ENCODE measurements around the gene ROR2.

Gene ROR2

DNA sequence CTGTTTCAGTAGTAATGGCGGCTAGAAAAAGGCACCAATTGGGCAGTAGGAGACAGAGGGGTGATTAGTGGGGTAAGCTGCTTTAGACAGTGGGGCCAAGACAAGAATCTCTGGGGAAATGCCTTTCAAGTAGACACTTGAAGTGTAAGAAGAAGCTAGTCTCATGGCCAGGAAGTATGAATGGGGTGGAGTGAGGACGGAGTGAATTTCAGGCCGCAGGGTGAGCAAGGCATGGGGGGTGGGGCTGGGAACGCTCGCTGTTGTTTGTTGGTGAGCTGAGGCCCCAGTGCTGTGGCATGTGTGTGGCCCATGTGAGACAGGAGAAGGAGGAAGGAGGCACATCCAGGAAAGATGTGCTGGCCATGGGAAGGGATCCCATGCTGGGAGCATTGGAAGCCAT is 377.2 kb downstream of the ROR2 start:
- Histone ChIP-seq H3K4me1 (ENCODE audit: control insufficient read depth, low read depth, low read length) (peaks cover 4% of the 10 kb centered on the region), H3K9ac (ENCODE audit: low read length) (no peak overlapping the region), H3K18ac (ENCODE audit: low read length) (no peak overlapping the region), H2AK5ac (ENCODE audit: low read length) (no peak overlapping the region), H3K27me3 (ENCODE audit: insufficient read depth, low read length, poor library complexity) (no peaks in the 10 kb centered on the region), H2BK120ac (ENCODE audit: low read depth, low read length) (no peak overlapping the region), H3K27ac (ENCODE audit: low read depth, low read length) (no peak overlapping the region), H3K4me2 (ENCODE audit: low read length) (no peak overlapping the region), H3K36me3 (ENCODE audit: control insufficient read depth, insufficient read depth, low read length) (no peaks in the 10 kb centered on the region), H3K4ac (ENCODE audit: low read depth, low read length) (no peak overlapping the region), H4K8ac (ENCODE audit: low read depth, low read length) (no peak overlapping the region), H3K79me2 (ENCODE audit: control insufficient read depth, insufficient read depth, low read length) (no peaks in the 10 kb centered on the region), H3K23ac (ENCODE audit: low read length) (no peak overlapping the region), H2BK15ac (replicated peaks; ENCODE audit: low read depth) (no peak overlapping the region), H3K4me3 (ENCODE audit: low read length) (no peak overlapping the region), H2BK5ac (ENCODE audit: low read length) (no peak overlapping the region), H4K5ac (ENCODE audit: low read length) (no peak overlapping the region), H3K56ac (ENCODE audit: low read length) (peak overlapping the region; percentile 19), H3K79me1 (ENCODE audit: low read length) (no peaks in the 10 kb centered on the region)
- no CpG with 5 or more reads among the region's 5 CpGs for WGBS (ENCODE audit: extremely low coverage, insufficient coverage, low lambda C conversion rate)
- no peak for DNase-seq

DNA sequence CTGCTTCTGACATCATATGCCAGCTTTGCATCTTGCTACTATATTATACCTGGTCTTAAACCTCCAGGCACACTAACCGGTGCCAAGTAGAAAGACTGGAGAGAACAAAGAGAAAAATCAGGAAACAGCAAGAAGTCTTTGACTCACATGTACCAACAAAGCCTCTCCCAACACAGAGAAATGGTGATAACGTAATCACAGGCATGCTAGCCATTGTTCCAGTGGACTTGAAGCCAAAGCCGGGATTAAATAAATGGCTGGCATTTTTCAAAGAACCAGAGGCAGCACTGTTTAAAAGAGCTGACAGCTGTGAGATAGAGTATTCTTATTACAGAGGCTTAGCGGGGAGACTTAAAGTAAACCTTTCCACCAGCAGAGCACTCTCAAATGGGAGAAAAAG is 378.0 kb downstream of the ROR2 start:
- H3K79me2 ChIP-seq (ENCODE audit: control insufficient read depth, insufficient read depth, low read length): no peaks in the 10 kb centered on the region
- no peak overlapping the region for H2AK5ac ChIP-seq (ENCODE audit: low read length)
- no peak overlapping the region for H3K56ac ChIP-seq (ENCODE audit: low read length)
- no peak overlapping the region for H3K27ac ChIP-seq (ENCODE audit: low read depth, low read length)
- peak; percentile 66 for DNase-seq
- no peak overlapping the region for H3K18ac ChIP-seq (ENCODE audit: low read length)
- no peaks in the 10 kb centered on the region for H3K36me3 ChIP-seq (ENCODE audit: control insufficient read depth, insufficient read depth, low read length)
- H3K4me1 ChIP-seq (ENCODE audit: control insufficient read depth, low read depth, low read length): peaks cover 2% of the 10 kb centered on the region
- no peaks in the 10 kb centered on the region for H3K27me3 ChIP-seq (ENCODE audit: insufficient read depth, low read length, poor library complexity)
- no peak overlapping the region for H3K9ac ChIP-seq (ENCODE audit: low read length)
- no peak overlapping the region for H3K4me2 ChIP-seq (ENCODE audit: low read length)
- H3K23ac ChIP-seq (ENCODE audit: low read length): no peak overlapping the region
- no peak overlapping the region for H2BK5ac ChIP-seq (ENCODE audit: low read length)
- H2BK120ac ChIP-seq (ENCODE audit: low read depth, low read length): no peak overlapping the region
- no CpG with 5 or more reads among the region's 4 CpGs for WGBS (ENCODE audit: extremely low coverage, insufficient coverage, low lambda C conversion rate)
- H4K8ac ChIP-seq (ENCODE audit: low read depth, low read length): no peak overlapping the region
- no peaks in the 10 kb centered on the region for H3K79me1 ChIP-seq (ENCODE audit: low read length)
- no peak overlapping the region for H2BK15ac ChIP-seq (replicated peaks; ENCODE audit: low read depth)
- no peak overlapping the region for H4K5ac ChIP-seq (ENCODE audit: low read length)
- H3K4me3 ChIP-seq (ENCODE audit: low read length): no peak overlapping the region
- no peak overlapping the region for H3K4ac ChIP-seq (ENCODE audit: low read depth, low read length)

DNA sequence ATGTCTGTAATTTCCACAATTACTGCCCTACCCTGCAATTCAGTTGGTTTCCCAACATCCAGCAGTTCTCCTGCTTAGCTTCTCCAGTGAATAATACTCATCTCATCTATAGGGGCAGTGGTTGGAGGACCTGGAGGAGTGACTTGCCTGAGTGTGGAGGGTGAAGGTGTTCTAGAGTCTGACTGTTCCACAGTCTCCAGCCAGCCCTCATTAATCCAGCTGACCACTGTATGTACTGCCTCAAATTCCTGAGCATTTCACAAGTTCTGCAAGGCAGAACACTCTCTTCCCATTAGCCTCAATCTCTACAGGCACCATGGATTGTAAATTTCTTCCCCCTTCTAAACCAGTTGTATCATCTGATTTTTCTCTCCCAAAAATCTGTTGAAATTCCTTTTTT is 379.0 kb downstream of the ROR2 start:
- H3K27me3 ChIP-seq (ENCODE audit: insufficient read depth, low read length, poor library complexity): no peaks in the 10 kb centered on the region
- H3K4me3 ChIP-seq (ENCODE audit: low read length): no peak overlapping the region

DNA sequence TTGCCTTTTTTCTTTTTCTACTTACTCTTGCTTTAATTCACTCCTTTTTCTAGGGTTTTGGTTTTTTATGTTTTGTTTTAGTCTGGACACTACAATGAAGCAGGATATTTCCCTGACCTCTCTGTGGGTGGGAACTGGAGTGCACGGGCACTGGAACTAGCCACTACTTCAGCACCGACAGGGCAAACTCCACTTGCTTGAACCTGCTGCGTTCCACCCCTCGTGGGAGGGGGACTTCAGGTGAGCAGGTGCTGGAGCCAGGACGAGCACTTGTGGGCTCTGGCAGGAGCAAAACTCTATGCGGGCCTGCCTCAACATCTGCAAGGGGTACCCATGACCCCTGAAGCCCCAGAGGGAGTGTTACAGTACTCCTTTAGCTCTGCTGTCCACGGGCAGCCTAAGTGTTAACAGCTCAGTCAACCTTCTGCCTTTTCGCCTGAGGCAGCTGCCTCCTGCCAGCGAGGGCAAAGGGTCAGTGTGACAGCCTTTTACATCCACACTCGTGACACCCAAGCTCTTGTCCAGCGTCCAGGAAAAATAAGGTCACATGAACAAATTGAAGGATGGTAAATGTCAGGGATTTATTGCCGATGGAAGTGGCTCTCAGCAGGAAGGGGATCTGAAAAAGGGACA is 382.3 kb downstream of the ROR2 start:
- Histone ChIP-seq H3K27ac (ENCODE audit: low read depth, low read length) (no peak overlapping the region), H3K4me3 (ENCODE audit: low read length) (no peak overlapping the region), H3K27me3 (ENCODE audit: insufficient read depth, low read length, poor library complexity) (no peaks in the 10 kb centered on the region), H3K79me1 (ENCODE audit: low read length) (no peaks in the 10 kb centered on the region), H2AK5ac (ENCODE audit: low read length) (no peak overlapping the region), H3K79me2 (ENCODE audit: control insufficient read depth, insufficient read depth, low read length) (no peaks in the 10 kb centered on the region), H3K4me2 (ENCODE audit: low read length) (no peak overlapping the region), H2BK15ac (replicated peaks; ENCODE audit: low read depth) (no peak overlapping the region), H3K4me1 (ENCODE audit: control insufficient read depth, low read depth, low read length) (peaks cover 2% of the 10 kb centered on the region), H3K23ac (ENCODE audit: low read length) (no peak overlapping the region), H3K4ac (ENCODE audit: low read depth, low read length) (no peak overlapping the region), H3K18ac (ENCODE audit: low read length) (no peak overlapping the region), H3K9ac (ENCODE audit: low read length) (no peak overlapping the region), H4K8ac (ENCODE audit: low read depth, low read length) (no peak overlapping the region), H2BK5ac (ENCODE audit: low read length) (no peak overlapping the region), H4K5ac (ENCODE audit: low read length) (no peak overlapping the region), H3K36me3 (ENCODE audit: control insufficient read depth, insufficient read depth, low read length) (no peaks in the 10 kb centered on the region), H3K56ac (ENCODE audit: low read length) (no peak overlapping the region), H2BK120ac (ENCODE audit: low read depth, low read length) (no peak overlapping the region)
- no CpG with 5 or more reads among the region's 12 CpGs for WGBS (ENCODE audit: extremely low coverage, insufficient coverage, low lambda C conversion rate)
- no peak for DNase-seq

More for the DNA sequence above, 379.0 kb downstream of the ROR2 start:
- no peaks in the 10 kb centered on the region for H3K36me3 ChIP-seq (ENCODE audit: control insufficient read depth, insufficient read depth, low read length)
- H3K79me2 ChIP-seq (ENCODE audit: control insufficient read depth, insufficient read depth, low read length): no peaks in the 10 kb centered on the region
- H3K4me1 ChIP-seq (ENCODE audit: control insufficient read depth, low read depth, low read length): peaks cover 2% of the 10 kb centered on the region
- no peak overlapping the region for H2BK120ac ChIP-seq (ENCODE audit: low read depth, low read length)
- no peak overlapping the region for H2BK5ac ChIP-seq (ENCODE audit: low read length)
- no peak overlapping the region for H4K5ac ChIP-seq (ENCODE audit: low read length)
- no peak overlapping the region for H3K56ac ChIP-seq (ENCODE audit: low read length)
- no peak for DNase-seq
- H3K18ac ChIP-seq (ENCODE audit: low read length): no peak overlapping the region
- H3K23ac ChIP-seq (ENCODE audit: low read length): no peak overlapping the region
- no peaks in the 10 kb centered on the region for H3K79me1 ChIP-seq (ENCODE audit: low read length)
- no peak overlapping the region for H2BK15ac ChIP-seq (replicated peaks; ENCODE audit: low read depth)
- H2AK5ac ChIP-seq (ENCODE audit: low read length): no peak overlapping the region
- H4K8ac ChIP-seq (ENCODE audit: low read depth, low read length): no peak overlapping the region
- H3K4me2 ChIP-seq (ENCODE audit: low read length): no peak overlapping the region
- H3K9ac ChIP-seq (ENCODE audit: low read length): no peak overlapping the region
- H3K27ac ChIP-seq (ENCODE audit: low read depth, low read length): no peak overlapping the region
- H3K4ac ChIP-seq (ENCODE audit: low read depth, low read length): no peak overlapping the region

DNA sequence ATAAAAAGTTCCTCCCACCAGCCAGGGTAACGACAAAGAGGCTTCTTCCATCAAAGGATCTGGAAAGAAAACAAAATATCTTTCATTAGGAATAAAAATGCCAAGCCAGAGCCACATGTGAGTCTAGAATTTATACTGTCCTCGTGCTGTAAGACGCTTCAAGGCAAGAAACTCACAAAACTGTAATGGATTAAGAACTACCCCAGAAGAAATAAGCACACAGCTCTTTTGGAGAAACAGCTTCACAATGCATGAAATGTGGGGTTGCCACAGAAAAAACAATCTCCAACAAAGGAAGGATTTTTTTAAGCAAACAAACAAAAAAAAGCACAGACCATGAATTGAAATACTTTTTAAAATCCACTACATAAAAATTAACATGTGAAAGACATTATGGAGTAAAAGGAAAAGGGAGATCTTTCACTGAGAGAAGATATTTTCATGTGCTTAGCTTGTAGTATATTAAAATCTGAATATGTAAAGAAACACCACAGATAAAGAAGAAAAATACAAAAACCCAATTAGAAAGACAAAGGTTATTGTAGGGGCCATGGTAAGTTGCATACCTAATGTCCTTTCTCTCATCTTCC is 385.9 kb downstream of the ROR2 start:
- no peak overlapping the region for H4K8ac ChIP-seq (ENCODE audit: low read depth, low read length)
- no peaks in the 10 kb centered on the region for H3K79me2 ChIP-seq (ENCODE audit: control insufficient read depth, insufficient read depth, low read length)
- H3K4ac ChIP-seq (ENCODE audit: low read depth, low read length): no peak overlapping the region
- DNase-seq: no peak
- no peak overlapping the region for H4K5ac ChIP-seq (ENCODE audit: low read length)
- H3K18ac ChIP-seq (ENCODE audit: low read length): no peak overlapping the region
- H3K4me3 ChIP-seq (ENCODE audit: low read length): no peak overlapping the region
- no peak overlapping the region for H2AK5ac ChIP-seq (ENCODE audit: low read length)
- peaks cover 4% of the 10 kb centered on the region for H3K4me1 ChIP-seq (ENCODE audit: control insufficient read depth, low read depth, low read length)
- H2BK5ac ChIP-seq (ENCODE audit: low read length): no peak overlapping the region
- H2BK120ac ChIP-seq (ENCODE audit: low read depth, low read length): no peak overlapping the region
- no peak overlapping the region for H3K23ac ChIP-seq (ENCODE audit: low read length)
- H3K79me1 ChIP-seq (ENCODE audit: low read length): no peaks in the 10 kb centered on the region
- no peaks in the 10 kb centered on the region for H3K36me3 ChIP-seq (ENCODE audit: control insufficient read depth, insufficient read depth, low read length)
- WGBS (ENCODE audit: extremely low coverage, insufficient coverage, low lambda C conversion rate): no CpG with 5 or more reads among the region's 3 CpGs
- no peak overlapping the region for H3K9ac ChIP-seq (ENCODE audit: low read length)
- no peaks in the 10 kb centered on the region for H3K27me3 ChIP-seq (ENCODE audit: insufficient read depth, low read length, poor library complexity)
- H3K56ac ChIP-seq (ENCODE audit: low read length): no peak overlapping the region
- no peak overlapping the region for H3K27ac ChIP-seq (ENCODE audit: low read depth, low read length)
- no peak overlapping the region for H2BK15ac ChIP-seq (replicated peaks; ENCODE audit: low read depth)
- H3K4me2 ChIP-seq (ENCODE audit: low read length): no peak overlapping the region

DNA sequence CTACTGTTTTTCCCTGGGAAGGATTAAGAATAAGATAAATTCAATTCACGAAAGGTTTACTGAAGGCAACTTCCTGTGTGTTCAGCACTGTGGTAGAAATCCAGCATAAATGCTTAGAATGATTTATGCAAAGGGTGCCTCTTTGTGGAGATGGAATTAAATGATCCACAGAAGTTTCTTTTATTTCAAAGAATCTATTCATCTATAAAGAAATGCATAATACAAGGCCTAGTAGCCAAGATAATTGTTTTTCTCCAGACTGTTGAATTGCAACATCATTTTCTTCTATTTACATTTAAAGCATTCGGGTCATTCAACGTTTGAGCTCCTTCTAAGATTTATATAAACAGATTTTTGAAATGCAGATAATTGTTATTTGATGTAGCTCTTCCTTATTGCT is 387.6 kb downstream of the ROR2 start:
- H3K79me1 ChIP-seq (ENCODE audit: low read length): no peaks in the 10 kb centered on the region
- no peak overlapping the region for H2BK15ac ChIP-seq (replicated peaks; ENCODE audit: low read depth)
- no peak overlapping the region for H3K56ac ChIP-seq (ENCODE audit: low read length)
- no peak overlapping the region for H3K27ac ChIP-seq (ENCODE audit: low read depth, low read length)
- H4K8ac ChIP-seq (ENCODE audit: low read depth, low read length): no peak overlapping the region
- no peak overlapping the region for H2BK120ac ChIP-seq (ENCODE audit: low read depth, low read length)
- H3K4ac ChIP-seq (ENCODE audit: low read depth, low read length): no peak overlapping the region
- peaks cover 4% of the 10 kb centered on the region for H3K4me1 ChIP-seq (ENCODE audit: control insufficient read depth, low read depth, low read length)
- no peak for DNase-seq
- H3K79me2 ChIP-seq (ENCODE audit: control insufficient read depth, insufficient read depth, low read length): no peaks in the 10 kb centered on the region
- H3K4me2 ChIP-seq (ENCODE audit: low read length): no peak overlapping the region
- no peak overlapping the region for H4K5ac ChIP-seq (ENCODE audit: low read length)
- no CpG with 5 or more reads among the region's 3 CpGs for WGBS (ENCODE audit: extremely low coverage, insufficient coverage, low lambda C conversion rate)
- no peak overlapping the region for H3K4me3 ChIP-seq (ENCODE audit: low read length)
- no peaks in the 10 kb centered on the region for H3K27me3 ChIP-seq (ENCODE audit: insufficient read depth, low read length, poor library complexity)
- no peak overlapping the region for H2AK5ac ChIP-seq (ENCODE audit: low read length)
- H3K9ac ChIP-seq (ENCODE audit: low read length): no peak overlapping the region
- no peak overlapping the region for H2BK5ac ChIP-seq (ENCODE audit: low read length)
- H3K36me3 ChIP-seq (ENCODE audit: control insufficient read depth, insufficient read depth, low read length): no peaks in the 10 kb centered on the region
- no peak overlapping the region for H3K23ac ChIP-seq (ENCODE audit: low read length)
- no peak overlapping the region for H3K18ac ChIP-seq (ENCODE audit: low read length)

All from mesendoderm (in vitro differentiated cells).